Measurements from ENCODE around the gene SLC6A3.
"Not testable (repeated sequence)": the region's sequence is repeated elsewhere in the genome, so short reads cannot be mapped to it uniquely, and the experiment has no call there.

Gene SLC6A3

GRCh38 chr5:1385395-1386273 lies 59.6 kb downstream of the SLC6A3 start:
- peak; percentile 95 for DNase-seq

- no peak for DNase-seq
Observed at GRCh38 chr5:1384521-1384920, 60.7 kb downstream of the SLC6A3 start.

- DNase-seq, result no peak
Observed at GRCh38 chr5:1383886-1384401, 61.3 kb downstream of the SLC6A3 start.

- DNase-seq, result no peak
Observed at GRCh38 chr5:1383344-1383743, 61.9 kb downstream of the SLC6A3 start.

DNA sequence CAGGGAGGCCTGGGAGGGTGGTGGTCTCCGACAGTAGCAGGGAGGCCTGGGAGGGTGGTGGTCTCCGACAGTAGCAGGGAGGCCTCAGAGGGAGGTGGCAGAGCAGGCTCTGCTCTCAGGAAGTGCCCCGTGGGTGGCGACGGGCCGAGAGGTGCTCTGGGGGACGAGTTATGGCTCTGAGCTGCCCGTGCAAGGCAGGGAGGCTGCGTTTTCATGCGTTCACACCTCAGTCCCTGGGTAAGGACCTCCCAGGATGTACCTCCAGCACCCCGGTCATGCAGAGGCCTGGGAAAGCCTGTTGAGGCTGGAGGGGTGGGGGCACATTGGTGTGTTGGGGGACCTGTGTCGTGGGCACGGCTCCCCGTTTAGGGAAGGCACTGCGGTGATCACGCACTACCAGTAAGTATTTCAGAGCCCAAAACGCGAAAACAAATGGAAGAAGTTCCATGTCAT lies 63.0 kb downstream of the SLC6A3 start:
- no peak for DNase-seq

- DNase-seq, result no peak
Observed at GRCh38 chr5:1381370-1382247, 63.6 kb downstream of the SLC6A3 start.

GRCh38 chr5:1380910-1381309 lies 64.3 kb downstream of the SLC6A3 start:
- DNase-seq, result no peak

DNA sequence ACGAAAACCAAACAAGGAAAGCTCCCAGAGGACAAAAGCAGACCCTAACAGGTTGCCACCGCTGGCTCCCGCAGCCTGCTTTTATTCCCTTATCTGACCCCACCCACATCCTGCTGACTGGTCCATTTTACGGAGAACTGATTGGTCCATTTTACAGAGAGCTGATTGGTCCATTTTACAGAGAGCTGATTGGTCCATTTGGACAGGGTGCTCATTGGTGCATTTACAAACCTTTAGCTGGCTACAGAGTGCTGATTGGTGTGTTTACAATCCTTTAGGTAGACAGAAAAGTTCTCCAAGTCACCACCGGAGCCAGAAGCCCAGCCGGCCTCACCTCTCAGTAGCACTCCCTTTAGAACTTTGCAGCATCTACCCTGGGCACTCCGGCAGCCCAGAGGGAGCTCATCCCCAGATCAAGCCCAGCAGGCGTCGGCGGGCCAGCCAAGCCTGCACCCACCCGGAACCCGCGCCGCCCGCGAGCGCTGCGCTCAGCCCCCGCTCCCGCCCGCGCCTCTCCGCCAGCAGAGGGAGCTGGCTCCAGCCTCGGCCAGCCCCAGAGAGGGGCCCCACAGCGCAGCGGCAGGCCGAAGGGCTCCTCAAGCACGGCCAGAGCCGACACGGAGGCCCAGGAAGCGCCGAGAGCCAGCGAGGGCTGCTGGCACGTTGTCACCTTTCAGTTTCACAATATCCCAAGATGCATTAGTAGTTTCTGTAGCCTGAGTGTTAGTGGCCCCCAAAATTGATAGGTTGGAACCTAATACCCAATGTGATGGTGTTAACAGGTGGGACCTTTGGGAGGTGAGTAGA lies 65.0 kb downstream of the SLC6A3 start:
- peak; percentile 63 for DNase-seq

DNA sequence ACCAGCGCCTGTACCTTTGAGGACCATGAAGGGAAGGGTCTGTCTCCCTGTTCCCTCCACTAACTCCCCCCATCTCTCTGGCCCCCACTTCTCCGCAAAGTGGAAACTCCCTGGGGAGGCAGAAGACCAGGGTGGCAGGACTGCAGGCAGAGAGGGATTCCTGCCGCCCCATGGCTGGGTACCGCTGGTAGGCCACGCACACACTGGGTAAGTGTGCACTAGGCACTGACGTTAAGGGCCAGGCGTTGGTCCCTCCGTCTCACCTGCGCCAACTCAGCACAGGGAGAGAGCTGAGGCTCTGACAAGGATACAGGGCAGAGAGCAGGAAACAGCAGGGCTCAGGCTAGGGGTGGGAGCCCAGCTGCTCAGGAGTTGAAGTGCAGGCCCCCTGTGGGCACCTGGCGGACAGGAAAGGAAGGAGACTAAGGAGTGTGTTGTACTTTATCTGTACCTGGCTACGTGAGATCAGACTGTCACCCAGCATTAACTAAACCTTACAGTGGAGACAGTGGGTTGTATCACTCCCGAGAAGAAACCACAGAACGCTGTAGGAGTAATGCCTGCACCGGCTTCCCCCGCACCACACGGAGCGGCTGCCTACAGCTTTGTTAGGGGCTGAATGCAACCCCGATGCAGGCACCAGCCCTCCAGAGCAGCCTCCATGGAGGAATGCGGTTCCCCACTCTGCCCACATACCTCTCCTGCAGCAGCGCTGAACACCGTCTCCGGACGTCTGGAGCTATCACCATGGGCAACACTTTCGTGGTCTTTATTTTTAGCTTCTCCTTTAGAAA lies 66.2 kb downstream of the SLC6A3 start:
- DNase-seq, result no peak

- no peak for DNase-seq
Observed at GRCh38 chr5:1378096-1378495, 67.1 kb downstream of the SLC6A3 start.

DNA sequence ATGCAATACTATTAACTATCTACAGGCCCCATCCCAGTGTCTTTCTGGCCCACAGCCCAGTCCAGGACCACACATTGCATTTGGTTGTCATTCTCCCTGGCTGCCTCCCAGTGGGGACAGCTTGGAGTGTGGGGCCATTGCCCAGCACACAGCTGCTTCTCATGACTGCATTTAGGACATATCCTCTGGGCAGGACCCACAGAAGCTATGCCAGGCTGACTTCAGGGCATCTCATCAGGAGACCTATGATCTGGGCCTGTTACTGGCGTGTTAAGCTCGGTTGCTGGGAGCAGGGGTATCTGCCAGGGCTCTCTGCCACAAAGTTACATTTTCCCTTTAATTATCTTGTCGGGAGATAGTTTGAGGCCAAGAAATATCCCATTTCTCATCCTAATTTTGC lies 68.3 kb downstream of the SLC6A3 start:
- DNase-seq, result no peak

DNA sequence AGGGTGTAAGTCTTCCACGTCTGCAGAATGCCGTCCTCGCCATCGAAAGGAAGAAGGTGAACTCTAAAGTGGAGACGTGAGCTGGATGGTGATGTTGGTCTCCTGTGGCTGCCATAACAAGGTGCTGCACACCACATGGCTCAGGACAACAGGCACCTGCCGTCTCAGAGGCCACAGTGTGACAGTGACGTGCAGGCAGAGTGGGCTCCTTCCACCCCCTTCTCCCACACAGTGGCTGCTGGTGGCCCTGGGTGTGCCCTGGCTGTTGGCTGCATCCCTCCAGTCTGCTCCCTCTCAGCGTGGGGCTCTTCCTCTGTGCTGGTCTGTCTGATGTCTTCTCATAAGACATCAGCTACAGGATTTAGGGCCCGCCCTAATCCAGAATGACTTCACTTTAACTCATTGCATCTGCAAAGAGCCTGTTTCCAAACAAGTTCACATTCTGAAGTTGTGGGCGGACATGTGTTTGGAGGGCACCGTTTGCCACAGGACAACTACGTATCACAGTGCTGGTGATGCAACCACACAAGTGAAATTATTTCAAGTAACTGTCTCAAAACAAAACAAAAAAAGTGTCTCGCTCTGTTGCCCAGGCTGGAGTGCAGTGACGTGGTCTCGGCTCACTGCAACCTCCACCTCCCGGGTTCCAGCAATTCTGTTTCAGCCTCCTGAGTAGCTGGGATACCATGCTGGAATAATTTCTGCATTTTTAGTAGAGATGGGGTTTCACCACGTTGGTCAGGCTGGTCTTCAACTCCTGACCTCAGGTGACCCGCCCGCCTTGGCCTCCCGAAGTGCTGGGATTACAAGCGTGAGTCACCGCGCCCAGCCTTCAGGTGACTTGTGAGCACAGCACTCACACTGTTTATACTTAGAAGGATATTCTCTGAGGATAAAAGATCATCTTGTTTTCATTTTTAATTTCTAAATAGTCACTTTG lies 69.1 kb downstream of the SLC6A3 start:
- DNase-seq, result no peak

DNA sequence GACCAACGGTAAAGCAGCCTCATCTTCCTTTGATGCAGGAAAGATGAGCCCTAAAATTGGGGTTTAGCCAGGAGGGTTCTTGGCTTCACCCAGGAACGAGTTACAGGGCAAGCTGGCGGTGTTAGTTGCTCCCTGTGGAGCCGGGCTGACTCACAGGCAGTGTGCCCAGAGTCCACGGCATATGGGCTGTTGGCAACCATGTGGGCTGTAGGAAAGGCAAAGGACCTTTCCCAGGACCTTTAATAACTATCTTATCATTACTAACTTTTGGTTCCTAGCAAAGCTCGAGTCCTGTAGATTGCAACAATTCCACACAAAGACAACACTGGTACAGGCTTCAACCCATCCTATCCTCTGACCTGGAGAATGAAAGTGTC lies 70.6 kb downstream of the SLC6A3 start:
- DNase-seq, result no peak

DNA sequence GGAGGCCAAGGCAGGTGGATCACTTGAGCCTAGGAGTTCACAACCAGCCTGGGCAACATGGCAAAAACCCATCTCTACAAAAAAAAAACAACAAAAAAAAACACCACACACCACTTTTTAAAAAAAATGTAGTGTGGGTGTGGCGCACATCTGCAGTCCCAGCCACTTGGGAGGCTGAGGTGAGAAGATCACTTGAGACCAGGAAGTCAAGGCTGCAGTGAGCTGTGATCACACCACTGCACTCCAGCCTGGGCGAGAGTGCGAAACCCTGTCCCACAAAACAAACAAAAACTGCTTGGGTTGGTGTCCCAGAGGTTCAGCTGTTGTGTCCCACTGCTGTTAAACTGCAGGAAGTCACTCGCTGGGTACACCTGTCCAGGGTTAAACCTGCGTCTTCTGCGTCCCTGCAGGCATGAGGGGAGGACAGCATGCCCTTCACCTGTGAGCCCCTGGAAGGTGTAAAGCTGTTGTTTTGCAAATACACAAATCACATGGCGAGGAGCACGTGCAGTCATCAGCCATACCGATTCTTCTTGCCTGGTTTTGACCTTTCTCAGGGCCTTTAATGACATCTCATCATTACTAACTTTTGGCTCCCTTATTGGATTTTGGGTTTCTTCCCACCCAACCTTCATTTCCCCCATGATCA lies 71.1 kb downstream of the SLC6A3 start:
- no peak for DNase-seq

DNA sequence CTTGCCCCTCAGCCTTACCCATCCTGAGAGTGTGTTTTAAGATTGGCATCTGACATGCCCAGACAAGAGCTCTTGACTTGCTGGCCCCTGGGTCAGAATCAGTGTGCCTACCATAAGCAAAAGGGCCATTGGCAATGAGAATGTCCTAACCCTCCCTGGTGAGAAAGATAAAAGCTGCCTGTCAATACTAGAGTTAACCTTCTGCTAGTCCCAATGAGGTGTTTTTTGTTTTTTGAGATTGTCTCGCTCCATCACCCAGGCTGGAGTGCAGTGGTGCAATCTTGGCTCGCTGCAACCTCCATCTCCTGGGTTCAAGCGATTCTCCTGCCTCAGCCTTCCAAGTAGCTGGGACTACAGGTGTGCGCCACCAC lies 73.3 kb downstream of the SLC6A3 start:
- DNase-seq, result not testable (repeated sequence)

- DNase-seq, result no peak
Observed at GRCh38 chr5:1371218-1371971, 73.8 kb downstream of the SLC6A3 start.

GRCh38 chr5:1370006-1370405 lies 75.2 kb downstream of the SLC6A3 start:
- no peak for DNase-seq

DNA sequence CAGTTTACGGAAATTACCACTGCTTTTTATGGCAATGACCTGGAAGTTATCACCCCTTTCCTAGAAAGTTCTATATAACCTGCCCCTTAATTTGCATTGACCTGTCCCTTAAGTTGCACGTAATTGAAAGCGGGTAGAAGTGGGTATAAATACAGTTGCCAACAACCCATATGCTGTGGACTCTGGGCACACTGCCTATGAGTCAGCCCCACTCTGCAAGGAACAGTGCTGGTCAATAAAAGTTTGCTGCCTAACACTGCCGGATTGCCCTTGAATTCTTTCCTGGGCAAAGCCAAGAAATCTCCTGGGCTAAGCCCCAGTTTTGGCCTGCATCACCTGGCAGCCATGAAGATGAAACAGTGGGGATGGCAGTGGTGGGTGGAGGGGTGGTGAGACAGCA lies 76.5 kb downstream of the SLC6A3 start:
- no peak for DNase-seq

DNA sequence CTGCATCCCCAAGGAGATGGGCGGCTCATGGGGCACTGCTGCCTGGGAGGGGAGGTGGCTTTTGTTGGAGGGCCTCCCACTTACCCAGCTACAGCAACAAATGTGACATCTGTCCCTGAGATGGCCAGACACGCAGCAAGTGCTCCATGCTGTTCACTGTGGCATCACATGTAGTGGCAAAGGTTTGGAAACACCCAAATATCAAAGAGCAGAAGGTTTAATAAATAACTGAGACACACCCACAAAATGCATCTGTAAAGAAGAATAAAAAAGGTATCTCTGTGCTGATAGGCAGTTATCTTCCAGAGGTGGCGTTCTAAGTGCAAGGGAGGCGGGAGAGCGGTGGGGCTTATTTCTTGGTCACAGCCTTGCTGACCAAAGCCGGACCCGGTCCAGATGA lies 77.0 kb downstream of the SLC6A3 start:
- no peak for DNase-seq

DNA sequence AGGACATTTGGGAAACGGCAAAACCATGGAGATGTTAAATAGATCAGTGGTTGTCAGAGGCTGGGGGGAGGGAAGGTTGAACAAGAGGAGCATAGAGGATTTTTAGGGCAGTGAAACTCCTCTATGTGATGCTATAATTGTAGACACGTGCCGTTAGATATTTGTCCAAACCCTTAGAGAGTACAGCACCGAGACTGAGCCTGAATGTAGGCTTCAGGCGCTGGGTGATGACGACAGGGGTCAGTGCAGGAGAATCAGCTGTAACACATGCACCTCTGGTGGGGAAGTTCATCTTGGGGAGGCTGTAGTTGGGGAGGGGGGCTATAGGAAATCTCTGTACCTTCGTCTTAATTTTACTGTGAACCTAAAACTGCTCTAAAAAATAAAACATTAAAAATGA lies 78.1 kb downstream of the SLC6A3 start:
- DNase-seq, result no peak
